ENCODE data around the gene FBRSL1. TPM values are rescaled to one million over a fixed set of nuclear protein-coding genes. Genes with fewer than 3 reads are reported as not detected.
"Not testable (repeated sequence)": the region's sequence is repeated elsewhere in the genome, so short reads cannot be mapped to it uniquely, and the experiment has no call there.

The FBRSL1 gene
- total and polyA plus RNA-seq, 2 donors (not counting 1 experiment from before 2014, with no cell fraction given): 62.6 to 112 TPM

- Mint-ChIP-seq H3K27me3 (no peaks in the 10 kb centered on the region), H3K4me1 (peaks cover 2% of the 10 kb centered on the region), H3K9me3 (ENCODE audit: insufficient read depth) (no peaks in the 10 kb centered on the region), H3K4me3 (no peak overlapping the region), H3K27ac (no peak overlapping the region)
- ChIA-PET POLR2A (no interaction called here), CTCF (no interaction called here)
- H4K20me1 ChIP-seq (ENCODE audit: control insufficient read depth, insufficient read depth, low read length, poor library complexity, severe bottlenecking): peaks cover 73% of the 10 kb centered on the region
- DNase-seq (no peak), ATAC-seq (ENCODE audit: low read depth) (no peak)
- no peak overlapping the region for H3K4me3 ChIP-seq (ENCODE audit: control extremely low read depth in 1 of 5, extremely low read depth in 1 of 5, insufficient read depth in 1 of 5, low read depth in 2 of 5, low read length in 4 of 5)
- H3K27ac ChIP-seq (ENCODE audit: low read length in 2 of 2): no peak overlapping the region
- no peak overlapping the region for H2AFZ ChIP-seq (ENCODE audit: insufficient read depth, low read depth, low read length, poor library complexity, severe bottlenecking)
- 72% methylated on average over 3 of the region's 6 CpGs for WGBS (ENCODE audit: insufficient coverage)
- H3K9me3 ChIP-seq (ENCODE audit: control extremely low read depth in 1 of 3, control insufficient read depth in 2 of 3, insufficient read depth in 1 of 3, low read length in 2 of 3): peaks cover 0 to 8% (median 0%) of the 10 kb centered on the region in 3 donors
- H3K4me2 ChIP-seq (replicated peaks; ENCODE audit: low read depth, low read length, poor library complexity, severe bottlenecking): no peak overlapping the region
- no peaks in the 10 kb centered on the region for H3K4me1 ChIP-seq (ENCODE audit: control insufficient read depth in 2 of 2, insufficient read depth in 2 of 2, low read length in 2 of 2)
- no peaks in the 10 kb centered on the region for H3K27me3 ChIP-seq (replicated peaks in 1 of 4; ENCODE audit: control extremely low read depth in 1 of 4, control insufficient read depth in 3 of 4, insufficient read depth in 4 of 4, low read length in 3 of 4)
- H3K36me3 ChIP-seq (replicated peaks in 1 of 2; ENCODE audit: control extremely low read depth in 1 of 2, control insufficient read depth in 1 of 2, extremely low read depth in 1 of 2, insufficient read depth in 2 of 2, low read length in 1 of 2): peaks cover 0 to 3% of the 10 kb centered on the region in 2 experiments
- H3K9ac ChIP-seq (ENCODE audit: low read length): no peak overlapping the region
- peaks cover 13% of the 10 kb centered on the region for H3K79me2 ChIP-seq (ENCODE audit: control insufficient read depth, insufficient read depth, low read length)
- intact Hi-C loops (cut with micrococcal nuclease): no loop called here
- TF ChIP-seq, protein P1, sequence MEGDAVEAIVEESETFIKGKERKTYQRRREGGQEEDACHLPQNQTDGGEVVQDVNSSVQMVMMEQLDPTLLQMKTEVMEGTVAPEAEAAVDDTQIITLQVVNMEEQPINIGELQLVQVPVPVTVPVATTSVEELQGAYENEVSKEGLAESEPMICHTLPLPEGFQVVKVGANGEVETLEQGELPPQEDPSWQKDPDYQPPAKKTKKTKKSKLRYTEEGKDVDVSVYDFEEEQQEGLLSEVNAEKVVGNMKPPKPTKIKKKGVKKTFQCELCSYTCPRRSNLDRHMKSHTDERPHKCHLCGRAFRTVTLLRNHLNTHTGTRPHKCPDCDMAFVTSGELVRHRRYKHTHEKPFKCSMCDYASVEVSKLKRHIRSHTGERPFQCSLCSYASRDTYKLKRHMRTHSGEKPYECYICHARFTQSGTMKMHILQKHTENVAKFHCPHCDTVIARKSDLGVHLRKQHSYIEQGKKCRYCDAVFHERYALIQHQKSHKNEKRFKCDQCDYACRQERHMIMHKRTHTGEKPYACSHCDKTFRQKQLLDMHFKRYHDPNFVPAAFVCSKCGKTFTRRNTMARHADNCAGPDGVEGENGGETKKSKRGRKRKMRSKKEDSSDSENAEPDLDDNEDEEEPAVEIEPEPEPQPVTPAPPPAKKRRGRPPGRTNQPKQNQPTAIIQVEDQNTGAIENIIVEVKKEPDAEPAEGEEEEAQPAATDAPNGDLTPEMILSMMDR (IDR thresholded peaks at IDR 0.05): no peak
- no peak for TF ChIP-seq EZH2 (IDR thresholded peaks at IDR 0.05; ENCODE audit: borderline replicate concordance, insufficient read depth, low read depth, low read length, poor library complexity, severe bottlenecking)
Measured at GRCh38 chr12:132530447-132530846, 40.5 kb downstream of the FBRSL1 start.

- Histone ChIP-seq H3K9ac (ENCODE audit: low read length) (no peak overlapping the region), H3K9me3 (ENCODE audit: control extremely low read depth in 1 of 3, control insufficient read depth in 2 of 3, insufficient read depth in 1 of 3, low read length in 2 of 3) (peaks cover 0 to 12% (median under 1%) of the 10 kb centered on the region in 3 donors), H3K27me3 (replicated peaks in 1 of 4; ENCODE audit: control extremely low read depth in 1 of 4, control insufficient read depth in 3 of 4, insufficient read depth in 4 of 4, low read length in 3 of 4) (no peaks in the 10 kb centered on the region), H3K36me3 (replicated peaks in 1 of 2; ENCODE audit: control extremely low read depth in 1 of 2, control insufficient read depth in 1 of 2, extremely low read depth in 1 of 2, insufficient read depth in 2 of 2, low read length in 1 of 2) (peaks cover 0 to 2% of the 10 kb centered on the region in 2 experiments), H3K27ac (ENCODE audit: low read length in 2 of 2) (no peak overlapping the region), H4K20me1 (ENCODE audit: control insufficient read depth, insufficient read depth, low read length, poor library complexity, severe bottlenecking) (peaks cover 69% of the 10 kb centered on the region), H3K79me2 (ENCODE audit: control insufficient read depth, insufficient read depth, low read length) (peaks cover 9% of the 10 kb centered on the region), H3K4me1 (ENCODE audit: control insufficient read depth in 2 of 2, insufficient read depth in 2 of 2, low read length in 2 of 2) (no peaks in the 10 kb centered on the region), H3K4me3 (ENCODE audit: control extremely low read depth in 1 of 5, extremely low read depth in 1 of 5, insufficient read depth in 1 of 5, low read depth in 2 of 5, low read length in 4 of 5) (no peak overlapping the region), H3K4me2 (replicated peaks; ENCODE audit: low read depth, low read length, poor library complexity, severe bottlenecking) (no peak overlapping the region), H2AFZ (ENCODE audit: insufficient read depth, low read depth, low read length, poor library complexity, severe bottlenecking) (no peak overlapping the region)
- TF ChIP-seq, protein P1 (IDR thresholded peaks at IDR 0.05): no peak
- TF ChIP-seq EZH2 (IDR thresholded peaks at IDR 0.05; ENCODE audit: borderline replicate concordance, insufficient read depth, low read depth, low read length, poor library complexity, severe bottlenecking): no peak
- Mint-ChIP-seq H3K4me1 (peaks cover 2% of the 10 kb centered on the region), H3K4me3 (no peak overlapping the region), H3K27ac (no peak overlapping the region), H3K9me3 (ENCODE audit: insufficient read depth) (peaks cover 2% of the 10 kb centered on the region), H3K27me3 (no peaks in the 10 kb centered on the region)
- CTCF ChIA-PET: no interaction called here
- no peak for DNase-seq
- ATAC-seq (ENCODE audit: low read depth): no peak
- POLR2A ChIA-PET: no interaction called here
- intact Hi-C loops (cut with micrococcal nuclease): no loop called here
- 100% methylated on average over 6 of the region's 7 CpGs for WGBS (ENCODE audit: insufficient coverage)
Measured at GRCh38 chr12:132530851-132531250, 40.9 kb downstream of the FBRSL1 start.

- H3K27ac Mint-ChIP-seq; H2AFZ ChIP-seq (ENCODE audit: insufficient read depth, low read depth, low read length, poor library complexity, severe bottlenecking); H3K4me3 Mint-ChIP-seq; H3K27me3 ChIP-seq (replicated peaks in 1 of 4; ENCODE audit: control extremely low read depth in 1 of 4, control insufficient read depth in 3 of 4, insufficient read depth in 4 of 4, low read length in 3 of 4); H3K27me3 Mint-ChIP-seq; intact Hi-C loops (cut with micrococcal nuclease); H3K79me2 ChIP-seq (ENCODE audit: control insufficient read depth, insufficient read depth, low read length); ATAC-seq (ENCODE audit: low read depth); DNase-seq; H3K9ac ChIP-seq (ENCODE audit: low read length); H3K4me2 ChIP-seq (replicated peaks; ENCODE audit: low read depth, low read length, poor library complexity, severe bottlenecking); H3K9me3 Mint-ChIP-seq (ENCODE audit: insufficient read depth); H3K4me1 Mint-ChIP-seq; H3K36me3 ChIP-seq (replicated peaks in 1 of 2; ENCODE audit: control extremely low read depth in 1 of 2, control insufficient read depth in 1 of 2, extremely low read depth in 1 of 2, insufficient read depth in 2 of 2, low read length in 1 of 2); H3K27ac ChIP-seq (ENCODE audit: low read length in 2 of 2); H3K4me1 ChIP-seq (ENCODE audit: control insufficient read depth in 2 of 2, insufficient read depth in 2 of 2, low read length in 2 of 2); POLR2A ChIA-PET; CTCF ChIA-PET; H3K4me3 ChIP-seq (ENCODE audit: control extremely low read depth in 1 of 5, extremely low read depth in 1 of 5, insufficient read depth in 1 of 5, low read depth in 2 of 5, low read length in 4 of 5): not testable (repeated sequence)
- Histone ChIP-seq H4K20me1 (ENCODE audit: control insufficient read depth, insufficient read depth, low read length, poor library complexity, severe bottlenecking) (peaks cover 52% of the 10 kb centered on the region), H3K9me3 (ENCODE audit: control extremely low read depth in 1 of 3, control insufficient read depth in 2 of 3, insufficient read depth in 1 of 3, low read length in 2 of 3) (peaks cover 0 to 24% (median 7%) of the 10 kb centered on the region in 3 donors)
- 91% methylated on average over 18 of the region's 20 CpGs for WGBS (ENCODE audit: insufficient coverage)
Measured at GRCh38 chr12:132532711-132533583, 43.0 kb downstream of the FBRSL1 start.
